ENCODE results near the gene ISG15.

Gene ISG15

GRCh38 chr1:1047407-1047806 lies 34.1 kb downstream of the ISG15 start:
- Histone ChIP-seq H3K9me3 (no peaks in the 10 kb centered on the region), H3K36me3 (no peaks in the 10 kb centered on the region), H3K4me1 (peaks cover 6% of the 10 kb centered on the region), H3K27me3 (no peaks in the 10 kb centered on the region), H3K4me3 (ENCODE audit: low read depth, low read length) (no peak overlapping the region)
- TF ChIP-seq, protein P1, sequence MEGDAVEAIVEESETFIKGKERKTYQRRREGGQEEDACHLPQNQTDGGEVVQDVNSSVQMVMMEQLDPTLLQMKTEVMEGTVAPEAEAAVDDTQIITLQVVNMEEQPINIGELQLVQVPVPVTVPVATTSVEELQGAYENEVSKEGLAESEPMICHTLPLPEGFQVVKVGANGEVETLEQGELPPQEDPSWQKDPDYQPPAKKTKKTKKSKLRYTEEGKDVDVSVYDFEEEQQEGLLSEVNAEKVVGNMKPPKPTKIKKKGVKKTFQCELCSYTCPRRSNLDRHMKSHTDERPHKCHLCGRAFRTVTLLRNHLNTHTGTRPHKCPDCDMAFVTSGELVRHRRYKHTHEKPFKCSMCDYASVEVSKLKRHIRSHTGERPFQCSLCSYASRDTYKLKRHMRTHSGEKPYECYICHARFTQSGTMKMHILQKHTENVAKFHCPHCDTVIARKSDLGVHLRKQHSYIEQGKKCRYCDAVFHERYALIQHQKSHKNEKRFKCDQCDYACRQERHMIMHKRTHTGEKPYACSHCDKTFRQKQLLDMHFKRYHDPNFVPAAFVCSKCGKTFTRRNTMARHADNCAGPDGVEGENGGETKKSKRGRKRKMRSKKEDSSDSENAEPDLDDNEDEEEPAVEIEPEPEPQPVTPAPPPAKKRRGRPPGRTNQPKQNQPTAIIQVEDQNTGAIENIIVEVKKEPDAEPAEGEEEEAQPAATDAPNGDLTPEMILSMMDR (IDR thresholded peaks at IDR 0.05; ENCODE audit: low read depth, low read length) = no peak
- DNase-seq = no peak

DNA sequence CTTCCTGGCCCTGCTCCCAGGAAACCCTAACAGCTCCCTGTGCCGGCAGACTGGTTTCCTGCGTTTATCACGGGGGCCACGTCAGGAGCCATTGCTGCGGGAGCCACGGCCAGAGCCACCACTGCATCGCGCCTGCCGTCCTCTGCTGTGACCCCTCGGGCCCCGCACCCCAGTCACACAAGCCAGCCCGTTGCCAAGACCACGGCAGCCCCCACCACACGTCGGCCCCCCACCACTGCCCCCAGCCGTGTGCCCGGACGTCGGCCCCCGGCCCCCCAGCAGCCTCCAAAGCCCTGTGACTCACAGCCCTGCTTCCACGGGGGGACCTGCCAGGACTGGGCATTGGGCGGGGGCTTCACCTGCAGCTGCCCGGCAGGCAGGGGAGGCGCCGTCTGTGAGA lies 34.7 kb downstream of the ISG15 start:
- DNase-seq = no peak
- Histone ChIP-seq H3K27me3 (no peaks in the 10 kb centered on the region), H3K4me3 (ENCODE audit: low read depth, low read length) (no peak overlapping the region), H3K9me3 (no peaks in the 10 kb centered on the region), H3K4me1 (peaks cover 6% of the 10 kb centered on the region), H3K36me3 (no peaks in the 10 kb centered on the region)
- TF ChIP-seq, protein P1 (IDR thresholded peaks at IDR 0.05; ENCODE audit: low read depth, low read length) = no peak

DNA sequence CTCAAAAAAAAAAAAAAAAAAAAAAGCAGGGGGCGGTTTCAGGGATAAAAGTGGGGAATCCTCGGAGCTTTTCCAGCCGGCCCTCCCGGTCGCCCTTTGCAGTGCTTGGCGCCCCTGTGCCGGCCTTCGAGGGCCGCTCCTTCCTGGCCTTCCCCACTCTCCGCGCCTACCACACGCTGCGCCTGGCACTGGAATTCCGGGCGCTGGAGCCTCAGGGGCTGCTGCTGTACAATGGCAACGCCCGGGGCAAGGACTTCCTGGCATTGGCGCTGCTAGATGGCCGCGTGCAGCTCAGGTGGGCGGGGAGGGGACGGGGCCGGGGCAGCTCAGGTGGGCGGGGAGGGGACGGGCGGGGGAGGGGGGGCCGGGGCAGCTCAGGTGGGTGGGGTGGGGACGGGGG lies 35.5 kb downstream of the ISG15 start:
- Histone ChIP-seq H3K9me3 (no peaks in the 10 kb centered on the region), H3K4me1 (peaks cover 6% of the 10 kb centered on the region), H3K27me3 (no peaks in the 10 kb centered on the region), H3K4me3 (ENCODE audit: low read depth, low read length) (no peak overlapping the region), H3K36me3 (no peaks in the 10 kb centered on the region)
- no peak for DNase-seq
- TF ChIP-seq, protein P1 (IDR thresholded peaks at IDR 0.05; ENCODE audit: low read depth, low read length) = no peak

DNA sequence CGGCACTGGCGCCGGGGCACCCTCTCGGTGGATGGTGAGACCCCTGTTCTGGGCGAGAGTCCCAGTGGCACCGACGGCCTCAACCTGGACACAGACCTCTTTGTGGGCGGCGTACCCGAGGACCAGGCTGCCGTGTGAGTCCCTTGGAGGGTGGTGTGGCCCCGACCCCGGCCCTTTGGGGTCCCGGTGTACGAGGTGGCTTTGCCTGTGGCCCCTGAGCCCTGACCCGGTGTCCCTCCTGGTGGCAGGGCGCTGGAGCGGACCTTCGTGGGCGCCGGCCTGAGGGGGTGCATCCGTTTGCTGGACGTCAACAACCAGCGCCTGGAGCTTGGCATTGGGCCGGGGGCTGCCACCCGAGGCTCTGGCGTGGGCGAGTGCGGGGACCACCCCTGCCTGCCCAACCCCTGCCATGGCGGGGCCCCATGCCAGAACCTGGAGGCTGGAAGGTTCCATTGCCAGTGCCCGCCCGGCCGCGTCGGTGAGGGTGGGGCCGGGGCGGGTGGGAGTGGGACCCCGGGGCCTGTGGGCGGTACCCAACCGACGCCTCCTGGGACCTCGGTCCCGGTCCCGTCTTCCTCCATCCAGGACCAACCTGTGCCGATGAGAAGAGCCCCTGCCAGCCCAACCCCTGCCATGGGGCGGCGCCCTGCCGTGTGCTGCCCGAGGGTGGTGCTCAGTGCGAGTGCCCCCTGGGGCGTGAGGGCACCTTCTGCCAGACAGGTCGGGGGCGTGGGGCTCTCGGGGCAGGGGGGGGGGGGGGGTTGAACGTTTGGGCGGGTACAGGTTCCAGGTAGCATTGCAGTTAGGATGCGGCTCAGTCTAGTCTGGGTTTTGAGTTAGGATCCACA lies 36.2 kb downstream of the ISG15 start:
- TF ChIP-seq, protein P1 (IDR thresholded peaks at IDR 0.05; ENCODE audit: low read depth, low read length) = no peak
- Histone ChIP-seq H3K9me3 (no peaks in the 10 kb centered on the region), H3K4me3 (ENCODE audit: low read depth, low read length) (no peak overlapping the region), H3K4me1 (peaks cover 6% of the 10 kb centered on the region), H3K27me3 (no peaks in the 10 kb centered on the region), H3K36me3 (no peaks in the 10 kb centered on the region)
- no peak for DNase-seq

- no peaks in the 10 kb centered on the region for H3K27me3 ChIP-seq
- peak; percentile 77 for DNase-seq
- TF ChIP-seq, protein P1 (IDR thresholded peaks at IDR 0.05; ENCODE audit: low read depth, low read length) = no peak
- peaks cover 6% of the 10 kb centered on the region for H3K4me1 ChIP-seq
- no peaks in the 10 kb centered on the region for H3K36me3 ChIP-seq
- no peak overlapping the region for H3K4me3 ChIP-seq (ENCODE audit: low read depth, low read length)
- no peaks in the 10 kb centered on the region for H3K9me3 ChIP-seq
Observed at GRCh38 chr1:1050577-1051052, 37.3 kb downstream of the ISG15 start.

DNA sequence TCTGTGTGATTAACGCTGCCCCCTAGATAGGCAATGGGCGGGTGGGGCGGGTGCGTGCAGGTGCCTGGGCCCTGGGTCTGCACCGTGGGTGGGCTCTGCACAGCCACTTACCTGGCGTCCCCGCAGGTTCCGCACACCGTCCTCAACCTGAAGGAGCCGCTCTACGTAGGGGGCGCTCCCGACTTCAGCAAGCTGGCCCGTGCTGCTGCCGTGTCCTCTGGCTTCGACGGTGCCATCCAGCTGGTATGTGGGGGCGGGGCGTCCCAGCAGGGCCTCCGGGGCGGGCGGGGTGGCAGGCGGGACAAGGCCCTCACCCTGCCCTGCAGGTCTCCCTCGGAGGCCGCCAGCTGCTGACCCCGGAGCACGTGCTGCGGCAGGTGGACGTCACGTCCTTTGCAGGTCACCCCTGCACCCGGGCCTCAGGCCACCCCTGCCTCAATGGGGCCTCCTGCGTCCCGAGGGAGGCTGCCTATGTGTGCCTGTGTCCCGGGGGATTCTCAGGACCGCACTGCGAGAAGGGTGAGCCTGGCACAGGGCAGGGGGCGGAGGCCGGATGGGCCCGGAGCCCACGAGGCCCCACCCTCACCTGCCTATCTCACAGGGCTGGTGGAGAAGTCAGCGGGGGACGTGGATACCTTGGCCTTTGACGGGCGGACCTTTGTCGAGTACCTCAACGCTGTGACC lies 38.0 kb downstream of the ISG15 start:
- TF ChIP-seq, protein P1 (IDR thresholded peaks at IDR 0.05; ENCODE audit: low read depth, low read length) = no peak
- no peaks in the 10 kb centered on the region for H3K9me3 ChIP-seq
- peaks cover 6% of the 10 kb centered on the region for H3K4me1 ChIP-seq
- DNase-seq = no peak
- no peak overlapping the region for H3K4me3 ChIP-seq (ENCODE audit: low read depth, low read length)
- H3K27me3 ChIP-seq = no peaks in the 10 kb centered on the region
- no peaks in the 10 kb centered on the region for H3K36me3 ChIP-seq

Measured in BE2C (cell line).